ENCODE results near the gene COL8A2.

COL8A2 gene

DNA sequence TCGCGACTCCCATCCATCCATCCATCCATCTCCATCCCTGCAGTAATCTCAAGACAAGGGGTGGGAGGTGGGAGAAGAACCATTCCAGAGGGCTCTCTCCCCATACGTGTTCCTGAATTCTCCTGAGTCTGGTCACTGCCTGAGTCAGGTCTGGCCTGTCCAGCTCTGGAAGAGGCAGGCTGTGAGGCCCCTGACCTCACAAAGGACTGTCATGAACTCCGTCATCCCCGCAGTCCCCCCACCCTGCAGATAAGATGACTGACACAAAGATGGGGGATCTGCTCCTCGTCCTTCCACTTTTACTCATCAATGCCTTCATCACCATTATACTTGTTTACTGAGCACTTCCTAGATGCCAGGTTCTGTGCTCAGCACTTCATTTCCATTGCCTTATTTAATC is 29.3 kb upstream of the COL8A2 start:
- no peak for TF ChIP-seq ZNF384 (IDR thresholded peaks at IDR 0.05)
- no peak for TF ChIP-seq FOXA1 (IDR thresholded peaks at IDR 0.05)
- no peak for DNase-seq (ENCODE audit: extremely low spot score)
- POLR2A ChIA-PET = interaction anchor here (0.9 to 1.3 kb wide), 3 partner anchors 34 to 232 kb away, joined by 4 to 5 read pairs (median 4); no protein-coding TSS in a partner anchor
- CTCF ChIA-PET = interaction anchor here (0.8 kb wide), 1 partner anchor 34 kb away, joined by 4 read pairs; no protein-coding TSS in a partner anchor

DNA sequence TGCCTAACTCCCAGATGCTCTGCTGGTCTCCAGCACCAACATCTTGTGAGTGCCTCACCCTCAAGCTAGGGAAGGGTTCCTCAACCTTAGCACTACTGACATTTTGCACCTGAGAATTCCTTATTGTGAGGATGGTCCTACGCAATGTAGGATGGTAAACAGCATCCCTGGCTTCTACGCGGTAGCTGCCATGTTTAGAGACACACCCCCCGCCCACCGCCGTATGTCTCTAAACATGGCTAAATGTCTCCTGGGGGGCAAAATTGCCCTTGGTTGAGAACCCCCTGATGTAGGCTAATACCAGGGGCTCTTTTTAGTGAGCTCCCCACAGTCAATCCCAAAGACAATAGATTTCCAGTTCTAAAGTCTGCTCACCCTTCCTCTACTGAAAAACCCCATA is 28.5 kb upstream of the COL8A2 start:
- TF ChIP-seq L3MBTL2 (conservative IDR thresholded peaks at IDR 0.05) (no peak), CTBP1 (IDR thresholded peaks at IDR 0.05; ENCODE audit: borderline replicate concordance) (no peak), BHLHE40 (IDR thresholded peaks at IDR 0.05; ENCODE audit: borderline replicate concordance) (no peak), PKNOX1 (IDR thresholded peaks at IDR 0.05) (no peak), FOXA1 (IDR thresholded peaks at IDR 0.05) (no peak), HDGF (IDR thresholded peaks at IDR 0.05; ENCODE audit: borderline replicate concordance) (no peak), NFRKB (IDR thresholded peaks at IDR 0.05) (no peak), FOXM1 (IDR thresholded peaks at IDR 0.05; ENCODE audit: borderline replicate concordance) (no peak)
- ChIA-PET CTCF (interaction anchor here (0.8 kb wide), 1 partner anchor 35 kb away, joined by 4 read pairs; no protein-coding TSS in a partner anchor), POLR2A (interaction anchor here (0.9 to 1.5 kb wide), 2 partner anchors 29 to 71 kb away, joined by 3 read pairs; partner anchors contain the start of gene THRAP3)
- no peak for DNase-seq (ENCODE audit: extremely low spot score)

GRCh38 chr1:36151845-36152203 is 26.8 kb upstream of the COL8A2 start:
- CTCF ChIA-PET = interaction anchor here (0.7 to 3.6 kb wide), 4 partner anchors 17 to 270 kb away, joined by 3 to 30 read pairs (median 4); no protein-coding TSS in a partner anchor
- POLR2A ChIA-PET = interaction anchor here (0.9 to 4.4 kb wide), 2 partner anchors 9 to 71 kb away, joined by 3 to 42 read pairs; no protein-coding TSS in a partner anchor
- DNase-seq (ENCODE audit: extremely low spot score) = no peak

DNA sequence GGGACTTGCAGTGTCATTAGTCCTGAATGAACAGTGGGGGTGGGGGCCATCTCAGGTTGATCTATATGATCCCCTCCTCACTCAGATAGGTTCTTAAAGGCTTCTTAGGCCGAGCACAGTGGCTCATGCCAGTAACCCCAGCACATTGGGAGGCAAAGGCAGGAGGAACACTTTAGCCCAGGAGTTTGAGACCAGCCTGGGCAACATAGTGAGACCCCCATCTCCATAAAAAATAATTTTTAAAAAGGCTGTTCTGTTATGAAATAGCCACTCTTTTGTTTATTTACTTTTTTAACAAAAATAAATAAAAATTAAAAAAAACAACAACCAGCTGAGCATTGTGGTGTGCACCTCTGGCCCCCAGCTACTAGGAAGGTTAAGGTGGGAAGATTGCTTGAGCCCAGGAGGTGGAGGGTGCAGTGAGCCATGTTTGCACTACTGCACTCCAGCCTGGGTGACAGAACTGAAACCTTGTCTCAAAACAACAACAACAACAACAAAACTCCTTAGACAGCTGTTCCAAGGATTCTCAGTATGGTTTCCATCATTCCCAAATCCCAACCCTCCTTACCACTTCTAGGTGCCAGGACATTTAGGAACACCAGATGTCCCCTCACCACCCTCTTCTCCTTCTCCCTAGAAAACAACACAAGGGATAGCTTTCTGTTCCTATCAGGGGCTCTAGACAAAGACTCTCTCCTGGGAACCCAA is 26.3 kb upstream of the COL8A2 start:
- ChIA-PET POLR2A (interaction anchor here (0.9 to 4.4 kb wide), 3 partner anchors 10 to 72 kb away, joined by 3 to 42 read pairs (median 4); no protein-coding TSS in a partner anchor), CTCF (interaction anchor here (0.9 to 3.6 kb wide), 4 partner anchors 16 to 270 kb away, joined by 3 to 30 read pairs (median 8); no protein-coding TSS in a partner anchor)
- no peak for DNase-seq (ENCODE audit: extremely low spot score)
- TF ChIP-seq NFRKB (IDR thresholded peaks at IDR 0.05) (no peak), FOXK2 (IDR thresholded peaks at IDR 0.05) (no peak), SP1 (IDR thresholded peaks at IDR 0.05) (no peak), LEF1 (IDR thresholded peaks at IDR 0.05; ENCODE audit: borderline replicate concordance) (no peak), PKNOX1 (IDR thresholded peaks at IDR 0.05) (no peak), ELF4 (IDR thresholded peaks at IDR 0.05) (no peak), FOXM1 (IDR thresholded peaks at IDR 0.05; ENCODE audit: borderline replicate concordance) (no peak)

More at GRCh38 chr1:36151845-36152203, 26.8 kb upstream of the COL8A2 start:
- TF ChIP-seq ZNF384 (IDR thresholded peaks at IDR 0.05) (no peak), LEF1 (IDR thresholded peaks at IDR 0.05; ENCODE audit: borderline replicate concordance) (no peak), NFRKB (IDR thresholded peaks at IDR 0.05) (no peak), ELF4 (IDR thresholded peaks at IDR 0.05) (no peak), TARDBP (IDR thresholded peaks at IDR 0.05) (no peak), SUZ12 (IDR thresholded peaks at IDR 0.05) (no peak), FOXA1 (IDR thresholded peaks at IDR 0.05) (no peak)

- CTCF ChIA-PET = interaction anchor here (0.5 to 3.6 kb wide), 16 partner anchors 9 to 403 kb away, joined by 3 to 30 read pairs (median 4); partner anchors contain the start of gene OSCP1
- DNase-seq (ENCODE audit: extremely low spot score) = peak; percentile 71
- TF ChIP-seq CTBP1 (IDR thresholded peaks at IDR 0.05; ENCODE audit: borderline replicate concordance) = no peak
- TF ChIP-seq PKNOX1 (IDR thresholded peaks at IDR 0.05) = peak; percentile 87
- POLR2A ChIA-PET = interaction anchor here (0.9 to 4.4 kb wide), 14 partner anchors 11 to 300 kb away, joined by 3 to 42 read pairs (median 4); partner anchors contain the start of genes EVA1B, OSCP1 and THRAP3
Observed at GRCh38 chr1:36150296-36151133, 25.5 kb upstream of the COL8A2 start.

DNA sequence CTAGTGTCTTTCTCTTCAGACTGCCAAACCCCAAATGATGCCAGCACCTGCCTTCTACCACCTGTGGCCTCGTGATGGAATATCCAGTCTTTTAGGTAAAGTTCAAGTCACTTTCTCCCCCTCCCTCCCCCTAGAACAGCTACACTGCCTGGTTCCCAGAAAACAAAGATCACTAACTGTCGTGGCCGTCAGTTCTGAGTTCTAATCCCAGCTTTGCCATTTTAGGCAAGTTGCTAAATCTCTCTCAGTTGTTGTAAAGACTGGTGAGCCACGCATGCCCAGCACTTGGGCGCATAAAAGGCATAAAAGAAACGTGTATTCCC is 24.9 kb upstream of the COL8A2 start:
- POLR2A ChIA-PET = interaction anchor here (1.0 to 4.4 kb wide), 14 partner anchors 11 to 300 kb away, joined by 3 to 42 read pairs (median 4); partner anchors contain the start of genes EVA1B, OSCP1 and THRAP3
- CTCF ChIA-PET = interaction anchor here (0.5 to 3.6 kb wide), 16 partner anchors 10 to 403 kb away, joined by 3 to 30 read pairs (median 3); partner anchors contain the start of gene OSCP1
- TF ChIP-seq NFRKB (IDR thresholded peaks at IDR 0.05) (no peak), SP1 (IDR thresholded peaks at IDR 0.05) (no peak), ARNT (IDR thresholded peaks at IDR 0.05) (no peak), L3MBTL2 (conservative IDR thresholded peaks at IDR 0.05) (no peak), BHLHE40 (IDR thresholded peaks at IDR 0.05; ENCODE audit: borderline replicate concordance) (no peak), ZNF384 (IDR thresholded peaks at IDR 0.05) (no peak), CTBP1 (IDR thresholded peaks at IDR 0.05; ENCODE audit: borderline replicate concordance) (no peak), LEF1 (IDR thresholded peaks at IDR 0.05; ENCODE audit: borderline replicate concordance) (no peak), FOXA1 (IDR thresholded peaks at IDR 0.05) (no peak), PKNOX1 (IDR thresholded peaks at IDR 0.05) (no peak), FOXK2 (IDR thresholded peaks at IDR 0.05) (no peak), FOXM1 (IDR thresholded peaks at IDR 0.05; ENCODE audit: borderline replicate concordance) (no peak), HDGF (IDR thresholded peaks at IDR 0.05; ENCODE audit: borderline replicate concordance) (no peak), SUZ12 (IDR thresholded peaks at IDR 0.05) (no peak), ELF4 (IDR thresholded peaks at IDR 0.05) (no peak), TARDBP (IDR thresholded peaks at IDR 0.05) (no peak)
- no peak for DNase-seq (ENCODE audit: extremely low spot score)
